GM23338 (cell line): ENCODE data around the gene CDK5R2. TPM values are rescaled to one million over a fixed set of nuclear protein-coding genes. Genes with fewer than 3 reads are reported as not detected.

ENCODE experiments used
- microRNA counts: library from miRNA; unstranded; fragments of <30 nt; microRNA quantifications from one replicate; lab custom pipeline; 2017
- microRNA-seq: library from miRNA; unstranded; fragments of <30 nt; microRNA quantifications from one replicate; pipeline ENCODE4, GENCODE V29; 2017
- polyA plus RNA-seq: library from polyadenylated mRNA; unstranded; fragments of >200 nt; fragmentation: Nextera tagmentation; extraction: Ambion mirVana; gene quantifications from 2 replicates; pipeline ENCODE4 v1.2.1, GENCODE V29; 2016
- small RNA-seq: library from RNA; depleted of rRNA; stranded (forward); fragments of <200 nt; gene quantifications from one replicate; pipeline ENCODE3, GENCODE V24; 2014; ENCODE audit warnings: low replicate concordance
- total RNA-seq: library from RNA; depleted of rRNA; stranded (reverse); fragments of >200 nt; shearing (Covaris generic); gene quantifications from 2 replicates; pipeline ENCODE4 v1.2.3, GENCODE V29; 2014; rRNA removed

CDK5R2 gene
- total and polyA plus RNA-seq, 2 experiments from 2014 or later, result 0.56 TPM; not detected in 1

MicroRNA genes within 50 kb of the gene (microRNA counts, 767-probe panel; counts per million panel counts)
- not detected for microRNA hsa-miR-375 (lab: Ali Mortazavi, UCI)

Small RNA genes lying within 50 kb of the gene (microRNA-seq; reads per million reads assigned to microRNA genes)
- gene MIR375, result 13.5 reads per million, percentile 39 among the genes with 10 or more reads in this experiment

Small RNA genes lying within 50 kb of the gene (small RNA-seq; reads per million reads assigned to genes)
- gene MIR375 (2.2 reads per million, percentile 82 among the genes with 10 or more reads in this experiment), gene RNU6-642P (not detected)

Other genes starting within 250 kb of the CDK5R2 start
- gene TTLL4, start 248.8 kb upstream of the CDK5R2 start, total RNA-seq, result 77.8 and 86.9 TPM in 2 replicates
- 48.7 and 53.5 TPM in 2 replicates for gene TTLL4, start 248.8 kb upstream of the CDK5R2 start, polyA plus RNA-seq
- gene CYP27A1, start 177.5 kb upstream of the CDK5R2 start, total RNA-seq, result 4.2 and 6.9 TPM in 2 replicates
- gene CYP27A1, start 177.5 kb upstream of the CDK5R2 start, polyA plus RNA-seq, result 2.0 and 2.2 TPM in 2 replicates
- not detected in 2 replicates for gene PRKAG3, start 127.9 kb upstream of the CDK5R2 start, total RNA-seq
- not detected in 2 replicates for gene PRKAG3, start 127.9 kb upstream of the CDK5R2 start, polyA plus RNA-seq
- not detected in 2 replicates for gene WNT6, start 99.9 kb upstream of the CDK5R2 start, total RNA-seq
- gene WNT6, start 99.9 kb upstream of the CDK5R2 start, polyA plus RNA-seq, result not detected in 2 replicates
- not detected in 2 replicates for gene WNT10A, start 78.8 kb upstream of the CDK5R2 start, total RNA-seq
- not detected in 2 replicates for gene WNT10A, start 78.8 kb upstream of the CDK5R2 start, polyA plus RNA-seq
- gene FEV, start 25.5 kb downstream of the CDK5R2 start, total RNA-seq, result not detected in 2 replicates
- not detected in 2 replicates for gene FEV, start 25.5 kb downstream of the CDK5R2 start, polyA plus RNA-seq
- gene CRYBA2, start 33.8 kb downstream of the CDK5R2 start, total RNA-seq, result not detected in 2 replicates
- gene CRYBA2, start 33.8 kb downstream of the CDK5R2 start, polyA plus RNA-seq, result not detected in 2 replicates
- gene CFAP65, start 81.8 kb downstream of the CDK5R2 start, total RNA-seq, result 0.23 and 0.38 TPM in 2 replicates
- gene CFAP65, start 81.8 kb downstream of the CDK5R2 start, polyA plus RNA-seq, result 0.37 and 0.74 TPM in 2 replicates
- not detected in 2 replicates for gene IHH, start 101.3 kb downstream of the CDK5R2 start, total RNA-seq
- not detected in 2 replicates for gene IHH, start 101.3 kb downstream of the CDK5R2 start, polyA plus RNA-seq
- 25.2 and 30.6 TPM in 2 replicates for gene NHEJ1, start 201.1 kb downstream of the CDK5R2 start, total RNA-seq
- gene NHEJ1, start 201.1 kb downstream of the CDK5R2 start, polyA plus RNA-seq, result 16.5 and 19.6 TPM in 2 replicates
- gene SLC23A3, start 210.4 kb downstream of the CDK5R2 start, total RNA-seq, result 0.73 TPM in 1 of 2 replicates, not detected in the other
- gene SLC23A3, start 210.4 kb downstream of the CDK5R2 start, polyA plus RNA-seq, result 0.10 and 0.26 TPM in 2 replicates
- 18.2 and 22.8 TPM in 2 replicates for gene CNPPD1, start 217.3 kb downstream of the CDK5R2 start, total RNA-seq
- gene CNPPD1, start 217.3 kb downstream of the CDK5R2 start, polyA plus RNA-seq, result 17.4 and 18.0 TPM in 2 replicates
- gene RETREG2, start 218.6 kb downstream of the CDK5R2 start, total RNA-seq, result 35.1 and 41.8 TPM in 2 replicates
- gene RETREG2, start 218.6 kb downstream of the CDK5R2 start, polyA plus RNA-seq, result 12.7 and 13.2 TPM in 2 replicates
- 21.5 and 30.0 TPM in 2 replicates for gene ZFAND2B, start 247.1 kb downstream of the CDK5R2 start, total RNA-seq
- gene ZFAND2B, start 247.1 kb downstream of the CDK5R2 start, polyA plus RNA-seq, result 13.1 and 16.3 TPM in 2 replicates